Esophagus (tissue), 2 donors: ENCODE measurements around the gene SLC26A4. TPM values are rescaled to one million over a fixed set of nuclear protein-coding genes. Genes with fewer than 3 reads are reported as not detected.

Experiments
- H3K27ac ChIP-seq, 2 donors: one replicate each; pipeline ENCODE4 v1.5.1; 2013; ENCODE audit warnings: low read depth in 2 of 2, mild to moderate bottlenecking in 2 of 2, inconsistent platforms in 1 of 2, low read length in 1 of 2, moderate library complexity in 1 of 2
- H3K27me3 ChIP-seq, 2 donors: one replicate each; pipeline ENCODE4 v1.6.1; 2013; ENCODE audit warnings: low read length in 2 of 2, control low read depth in 1 of 2, mild to moderate bottlenecking in 1 of 2; ENCODE audit not compliant: insufficient read depth in 2 of 2, control insufficient read depth in 1 of 2
- H3K36me3 ChIP-seq, 2 donors: one replicate each; pipeline ENCODE4 v1.6.1; 2013; ENCODE audit warnings: low read length in 1 of 2; ENCODE audit not compliant: control insufficient read depth in 2 of 2, insufficient read depth in 2 of 2
- H3K4me1 ChIP-seq, 2 donors: one replicate each; pipeline ENCODE4 v1.6.1; 2013; ENCODE audit warnings: low read length in 1 of 2; ENCODE audit not compliant: control insufficient read depth in 2 of 2, insufficient read depth in 2 of 2
- H3K4me3 ChIP-seq, 2 donors: one replicate each; pipeline ENCODE4 v1.5.1; 2013; ENCODE audit warnings: low read length in 2 of 2, mild to moderate bottlenecking in 2 of 2, low read depth in 1 of 2, moderate library complexity in 1 of 2
- H3K9me3 ChIP-seq, 2 donors: one replicate each; pipeline ENCODE4 v1.6.1; 2013; ENCODE audit warnings: mild to moderate bottlenecking in 2 of 2, low read depth in 1 of 2, low read length in 1 of 2, moderate library complexity in 1 of 2; ENCODE audit not compliant: control insufficient read depth in 2 of 2, insufficient read depth in 1 of 2
- WGBS, 2 donors: extraction: QIAGEN DNeasy Blood & Tissue Kit; methylation state at CpG; one replicate each; pipeline ENCODE4 v1.1.7; 2013; 5-methylcytosine and 5-hydroxymethylcytosine counted together
- polyA plus RNA-seq, 2 donors: library from polyadenylated mRNA; stranded (reverse); fragments of 200-250 nt; gene quantifications; one replicate each; pipeline ENCODE4 v1.2.3, GENCODE V29; 2013
- donor health status: healthy with polysubstance abuse.
- donor health status: Bipolar disorder and iron deficiency.

Gene SLC26A4
- polyA plus RNA-seq, 2 donors: 0.02 to 0.06 TPM

DNA sequence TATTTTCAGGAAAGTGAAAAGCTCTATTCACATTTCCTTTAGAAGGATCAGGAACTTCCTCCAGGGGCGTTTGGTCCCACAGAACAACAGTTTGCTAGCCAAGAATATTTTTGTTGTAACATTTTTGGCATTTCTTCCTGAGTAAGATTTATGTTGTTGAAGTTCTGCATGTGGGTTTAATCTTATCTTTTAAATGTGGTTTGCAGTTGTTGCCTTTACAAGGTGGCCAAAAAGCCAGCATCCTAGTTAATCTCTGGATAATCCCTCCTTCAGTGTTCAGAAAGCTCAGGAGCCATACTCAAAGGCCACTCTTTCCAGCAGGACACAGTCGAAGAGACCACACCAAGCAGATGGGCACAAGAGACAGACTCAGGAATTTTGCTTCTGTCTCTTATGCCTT lies 30.0 kb downstream of the SLC26A4 start:
- no peak overlapping the region for H3K27ac ChIP-seq
- WGBS, 2 donors: 29 to 44% methylated on average over 2 of the region's 2 CpGs
- no peaks in the 10 kb centered on the region for H3K4me1 ChIP-seq
- H3K4me3 ChIP-seq: no peak overlapping the region
- no peaks in the 10 kb centered on the region for H3K9me3 ChIP-seq
- H3K36me3 ChIP-seq: no peaks in the 10 kb centered on the region
- H3K27me3 ChIP-seq: no peaks in the 10 kb centered on the region

GRCh38 chr7:107691716-107692115 lies 31.1 kb downstream of the SLC26A4 start:
- Histone ChIP-seq H3K27ac (no peak overlapping the region), H3K9me3 (no peaks in the 10 kb centered on the region), H3K36me3 (no peaks in the 10 kb centered on the region), H3K4me3 (no peak overlapping the region), H3K27me3 (no peaks in the 10 kb centered on the region), H3K4me1 (no peaks in the 10 kb centered on the region)
- 43 to 54% methylated on average over 3 of the region's 3 CpGs for WGBS, 2 donors

- H3K4me3 ChIP-seq: no peak overlapping the region
- WGBS, 2 donors: 67 to 80% methylated on average over 1 of the region's 1 CpG
- no peaks in the 10 kb centered on the region for H3K27me3 ChIP-seq
- H3K9me3 ChIP-seq: no peaks in the 10 kb centered on the region
- no peaks in the 10 kb centered on the region for H3K36me3 ChIP-seq
- H3K4me1 ChIP-seq: no peaks in the 10 kb centered on the region
- H3K27ac ChIP-seq: no peak overlapping the region
Measured at GRCh38 chr7:107692501-107692900, 31.9 kb downstream of the SLC26A4 start.

GRCh38 chr7:107693396-107693795 lies 32.8 kb downstream of the SLC26A4 start:
- no peak overlapping the region for H3K27ac ChIP-seq
- H3K9me3 ChIP-seq: no peaks in the 10 kb centered on the region
- no peaks in the 10 kb centered on the region for H3K36me3 ChIP-seq
- no peak overlapping the region for H3K4me3 ChIP-seq
- WGBS, 2 donors: 47 to 52% methylated on average over 4 of the region's 4 CpGs
- H3K27me3 ChIP-seq: no peaks in the 10 kb centered on the region
- no peaks in the 10 kb centered on the region for H3K4me1 ChIP-seq

DNA sequence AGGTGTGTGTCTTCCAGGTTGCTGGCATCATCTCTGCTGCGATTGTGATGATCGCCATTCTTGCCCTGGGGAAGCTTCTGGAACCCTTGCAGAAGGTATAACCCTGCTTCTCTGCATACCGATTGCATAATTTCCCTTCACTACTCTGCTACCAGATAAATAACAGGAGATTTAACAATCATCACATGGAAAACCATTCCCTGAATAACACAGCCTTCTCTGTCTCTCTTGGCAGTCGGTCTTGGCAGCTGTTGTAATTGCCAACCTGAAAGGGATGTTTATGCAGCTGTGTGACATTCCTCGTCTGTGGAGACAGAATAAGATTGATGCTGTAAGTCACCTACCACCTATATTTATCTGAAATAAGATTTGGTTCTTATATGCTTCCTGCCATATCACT lies 33.8 kb downstream of the SLC26A4 start:
- H3K4me3 ChIP-seq: no peak overlapping the region
- no peaks in the 10 kb centered on the region for H3K4me1 ChIP-seq
- no peaks in the 10 kb centered on the region for H3K36me3 ChIP-seq
- no peaks in the 10 kb centered on the region for H3K9me3 ChIP-seq
- H3K27ac ChIP-seq: no peak overlapping the region
- no peaks in the 10 kb centered on the region for H3K27me3 ChIP-seq
- 42 to 52% methylated on average over 5 of the region's 5 CpGs for WGBS, 2 donors

DNA sequence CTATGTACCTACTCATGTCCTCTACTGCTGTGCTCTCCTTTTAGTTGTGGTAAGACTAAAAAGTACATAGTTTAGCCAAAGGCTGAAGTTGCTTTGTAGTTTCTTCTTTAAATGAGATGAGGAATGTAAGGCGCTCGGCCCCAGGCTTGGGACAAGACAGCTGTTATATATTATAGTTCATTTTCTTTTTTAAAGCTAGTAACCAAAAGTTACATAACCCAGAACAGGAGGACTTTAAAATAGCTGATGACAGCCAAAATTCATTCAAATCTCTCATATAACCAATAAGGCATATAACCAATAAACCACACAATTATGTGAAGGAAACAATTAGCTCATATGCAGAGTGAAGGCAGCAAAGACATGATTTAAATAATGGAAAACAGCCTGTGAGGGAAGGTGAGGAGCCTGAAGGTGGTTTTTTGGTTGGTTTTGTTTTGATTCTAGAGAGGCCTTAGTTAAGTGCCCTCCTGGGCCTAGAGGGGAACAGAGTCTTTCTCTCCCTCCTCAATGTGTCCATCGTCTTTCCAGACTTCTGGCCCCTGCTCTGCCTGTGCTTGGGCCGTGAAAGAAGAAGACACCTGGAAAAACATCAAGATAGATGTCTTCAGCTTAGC lies 35.8 kb downstream of the SLC26A4 start:
- WGBS, 2 donors: 85 to 91% methylated on average over 4 of the region's 4 CpGs
- Histone ChIP-seq H3K36me3 (no peaks in the 10 kb centered on the region), H3K9me3 (no peaks in the 10 kb centered on the region), H3K27me3 (no peaks in the 10 kb centered on the region), H3K4me1 (no peaks in the 10 kb centered on the region), H3K4me3 (no peak overlapping the region), H3K27ac (no peak overlapping the region)

GRCh38 chr7:107697321-107698049 lies 36.9 kb downstream of the SLC26A4 start:
- H3K9me3 ChIP-seq: no peaks in the 10 kb centered on the region
- no peak overlapping the region for H3K27ac ChIP-seq
- 68 to 75% methylated on average over 7 of the region's 7 CpGs for WGBS, 2 donors

DNA sequence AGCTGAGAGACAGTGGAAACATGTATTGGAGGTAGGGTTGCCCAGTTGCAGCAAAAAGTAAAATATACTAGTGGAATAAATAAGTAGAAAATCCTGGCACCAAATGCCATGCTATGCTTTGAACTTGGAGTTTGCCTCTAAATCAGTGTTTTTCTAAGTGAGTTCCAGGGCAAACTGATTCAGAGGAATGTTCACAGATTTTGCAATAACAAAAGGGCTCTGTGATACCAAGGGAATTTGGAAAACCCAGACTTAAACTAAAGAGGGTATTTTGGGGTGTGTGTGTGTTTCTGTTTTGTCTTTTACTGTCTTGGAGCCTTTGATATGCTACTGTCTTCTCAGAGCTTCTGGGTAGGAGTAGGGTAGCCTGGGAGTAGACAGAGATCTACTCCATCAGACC lies 39.9 kb downstream of the SLC26A4 start:
- Histone ChIP-seq H3K4me1 (no peaks in the 10 kb centered on the region), H3K9me3 (no peaks in the 10 kb centered on the region), H3K4me3 (no peak overlapping the region), H3K27ac (no peak overlapping the region), H3K27me3 (no peaks in the 10 kb centered on the region), H3K36me3 (no peaks in the 10 kb centered on the region)

More at GRCh38 chr7:107697321-107698049, 36.9 kb downstream of the SLC26A4 start:
- H3K4me3 ChIP-seq: no peak overlapping the region
- no peaks in the 10 kb centered on the region for H3K27me3 ChIP-seq
- no peaks in the 10 kb centered on the region for H3K4me1 ChIP-seq
- no peaks in the 10 kb centered on the region for H3K36me3 ChIP-seq

- H3K4me3 ChIP-seq: no peak overlapping the region
- H3K9me3 ChIP-seq: no peaks in the 10 kb centered on the region
- no peaks in the 10 kb centered on the region for H3K36me3 ChIP-seq
- 82 to 84% methylated on average over 3 of the region's 3 CpGs for WGBS, 2 donors
- H3K27me3 ChIP-seq: no peaks in the 10 kb centered on the region
- no peaks in the 10 kb centered on the region for H3K4me1 ChIP-seq
- no peak overlapping the region for H3K27ac ChIP-seq
Measured at GRCh38 chr7:107701191-107701590, 40.6 kb downstream of the SLC26A4 start.

DNA sequence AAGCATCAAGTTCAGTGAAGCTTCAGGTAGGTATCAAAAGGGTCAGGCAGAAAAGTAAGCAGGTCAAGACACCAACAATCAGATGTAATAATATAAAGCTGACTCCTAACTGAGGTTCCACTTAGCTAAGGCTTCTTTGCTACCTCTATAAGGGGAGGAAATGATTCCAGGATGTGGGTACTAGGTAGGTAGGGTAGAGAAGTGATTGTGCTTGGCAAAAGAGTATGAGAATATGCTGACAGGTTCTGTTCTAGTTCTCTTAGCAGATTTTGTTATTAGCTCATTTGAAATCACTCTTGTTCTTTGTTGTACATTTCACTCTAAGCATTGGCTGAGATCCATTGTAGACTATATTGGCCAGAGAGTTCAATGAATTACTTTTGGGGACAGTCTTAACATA lies 42.6 kb downstream of the SLC26A4 start:
- Histone ChIP-seq H3K4me3 (no peak overlapping the region), H3K27me3 (no peaks in the 10 kb centered on the region), H3K27ac (no peak overlapping the region), H3K36me3 (no peaks in the 10 kb centered on the region), H3K4me1 (no peaks in the 10 kb centered on the region), H3K9me3 (no peaks in the 10 kb centered on the region)
